GM23338 (cell line): ENCODE data around the gene PPME1. TPM values are rescaled to one million over a fixed set of nuclear protein-coding genes. Genes with fewer than 3 reads are reported as not detected.

Experiments used
- ATAC-seq: fragments of 200-7000 bp; cut with Tn5 transposase; 3 replicates; pipeline ENCODE4 v1.9.1; 2020
- DNase-seq: peaks from one replicate; pipeline ENCODE4 v3.0.0-alpha.2; 2015; ENCODE audit warnings: low spot score
- H2AFZ ChIP-seq: fragments of 200-600 bp; sonication (generic); 2 replicates; pipeline ENCODE4 v1.8.0; 2016; ENCODE audit warnings: antibody characterized with exemption, mild to moderate bottlenecking, moderate library complexity
- H3F3A ChIP-seq: fragments of 200-600 bp; sonication (generic); replicated peaks from 2 replicates; pipeline ENCODE4 v1.8.0; 2017; ENCODE audit warnings: antibody characterized with exemption, mixed run types, low read depth
- H3K27ac ChIP-seq: fragments of 200-600 bp; sonication (generic); 2 replicates; pipeline ENCODE4 v1.6.1; 2016; ENCODE audit warnings: low read depth
- H3K27me3 ChIP-seq: fragments of 200-600 bp; sonication (generic); 2 replicates; pipeline ENCODE4 v1.8.0; 2016; ENCODE audit warnings: mild to moderate bottlenecking, mixed run types, moderate library complexity; ENCODE audit not compliant: insufficient read depth
- H3K36me3 ChIP-seq: fragments of 200-600 bp; sonication (generic); 2 replicates; pipeline ENCODE4 v1.8.0; 2016; ENCODE audit warnings: mild to moderate bottlenecking; ENCODE audit not compliant: insufficient read depth
- H3K4me1 ChIP-seq: fragments of 200-600 bp; sonication (generic); 2 replicates; pipeline ENCODE4 v1.8.0; 2016; ENCODE audit warnings: mild to moderate bottlenecking, moderate library complexity; ENCODE audit not compliant: insufficient read depth
- H3K4me2 ChIP-seq: fragments of 200-600 bp; sonication (generic); 2 replicates; pipeline ENCODE4 v1.7.1; 2017; ENCODE audit warnings: mixed run types
- H3K4me3 ChIP-seq: fragments of 200-600 bp; sonication (generic); 2 replicates; pipeline ENCODE4 v1.6.1; 2016; ENCODE audit warnings: mixed run types
- H3K79me2 ChIP-seq: fragments of 200-600 bp; sonication (generic); replicated peaks from 2 replicates; pipeline ENCODE4 v1.8.0; 2017; ENCODE audit warnings: mild to moderate bottlenecking; ENCODE audit not compliant: insufficient read depth
- H3K9me2 ChIP-seq: fragments of 200-600 bp; sonication (generic); 2 replicates; pipeline ENCODE4 v1.8.0; 2017; ENCODE audit not compliant: insufficient read depth
- H4K20me1 ChIP-seq: fragments of 200-600 bp; sonication (generic); replicated peaks from 2 replicates; pipeline ENCODE4 v1.8.0; 2017; ENCODE audit warnings: mild to moderate bottlenecking; ENCODE audit not compliant: insufficient read depth
- H3K27ac Mint-ChIP-seq: 2 replicates; pipeline ENCODE4 v1.8.0; 2020; ENCODE audit warnings: inconsistent platforms, mild to moderate bottlenecking, moderate library complexity, mixed read lengths
- H3K27me3 Mint-ChIP-seq: 3 replicates; pipeline ENCODE4 v1.8.0; 2022; ENCODE audit warnings: low read depth, mild to moderate bottlenecking, moderate library complexity, mixed read lengths, inconsistent platforms; ENCODE audit not compliant: insufficient read depth, poor library complexity
- H3K36me3 Mint-ChIP-seq: 3 replicates; pipeline ENCODE4 v1.8.0; 2021; ENCODE audit warnings: low read depth, mild to moderate bottlenecking, inconsistent platforms, moderate library complexity, mixed read lengths
- H3K4me1 Mint-ChIP-seq: 3 replicates; pipeline ENCODE4 v1.8.0; 2020; ENCODE audit warnings: mild to moderate bottlenecking, inconsistent platforms, mixed read lengths
- H3K4me3 Mint-ChIP-seq: 3 replicates; pipeline ENCODE4 v1.8.0; 2021; ENCODE audit warnings: moderate library complexity, mild to moderate bottlenecking, inconsistent platforms, mixed read lengths
- H3K9me3 Mint-ChIP-seq: 3 replicates; pipeline ENCODE4 v1.8.0; 2020; ENCODE audit warnings: moderate library complexity, mild to moderate bottlenecking, inconsistent platforms, mixed read lengths
- CREB1 ChIP-seq: fragments of 250-450 bp; sonication (Bioruptor Pico); IDR thresholded peaks from 2 replicates; pipeline ENCODE4 v1.5.0; 2020; ENCODE audit warnings: low read depth, mild to moderate bottlenecking, moderate library complexity
- EZH2 ChIP-seq: fragments of 200-600 bp; sonication (generic); IDR thresholded peaks from one replicate; pipeline ENCODE4 v1.8.0; 2017; ENCODE audit warnings: antibody characterized with exemption, mild to moderate bottlenecking, low read depth; ENCODE audit not compliant: unreplicated experiment
- EZH2phosphoT487 ChIP-seq: fragments of 200-600 bp; sonication (generic); IDR thresholded peaks from one replicate; pipeline ENCODE4 v1.8.1; 2018; ENCODE audit warnings: antibody characterized with exemption; ENCODE audit not compliant: unreplicated experiment
- JUNB ChIP-seq: IDR thresholded peaks from one replicate; pipeline ENCODE4 v1.6.1; 2016; ENCODE audit warnings: antibody characterized with exemption; ENCODE audit not compliant: unreplicated experiment
- NANOG ChIP-seq: IDR thresholded peaks from 2 replicates; pipeline ENCODE4 v1.6.1; 2016; ENCODE audit warnings: antibody characterized with exemption, borderline replicate concordance
- POLR2AphosphoS5 ChIP-seq: IDR thresholded peaks from 2 replicates; pipeline ENCODE4 v1.6.1; 2016; ENCODE audit warnings: antibody characterized with exemption, low read depth
- STAT1 ChIP-seq: IDR thresholded peaks from one replicate; pipeline ENCODE4 v1.6.1; 2016; ENCODE audit warnings: antibody characterized with exemption; ENCODE audit not compliant: unreplicated experiment
- ZNF114 ChIP-seq: fragments of 250-450 bp; sonication (Bioruptor Pico); IDR thresholded peaks from 2 replicates; pipeline ENCODE4 v1.5.0; 2020; ENCODE audit warnings: mild to moderate bottlenecking, moderate library complexity
- ZNF331 ChIP-seq: fragments of 250-450 bp; sonication (Bioruptor Pico); IDR thresholded peaks from 2 replicates; pipeline ENCODE4 v1.5.0; 2020; ENCODE audit warnings: low read depth, mild to moderate bottlenecking, moderate library complexity
- polyA plus RNA-seq: library from polyadenylated mRNA; unstranded; fragments of >200 nt; fragmentation: Nextera tagmentation; extraction: Ambion mirVana; gene quantifications from 2 replicates; pipeline ENCODE4 v1.2.1, GENCODE V29; 2016
- total RNA-seq: library from RNA; depleted of rRNA; stranded (reverse); fragments of >200 nt; shearing (Covaris generic); gene quantifications from 2 replicates; pipeline ENCODE4 v1.2.3, GENCODE V29; 2014
- TF ChIP-seq, protein P1 (sequence below): IDR thresholded peaks from one replicate; pipeline ENCODE4 v1.6.1; 2018; ENCODE audit warnings: antibody characterized with exemption; ENCODE audit not compliant: unreplicated experiment
- TF ChIP-seq, protein P2 (sequence below): IDR thresholded peaks from 2 replicates; pipeline ENCODE4 v1.6.1; 2016; ENCODE audit warnings: antibody characterized with exemption
- TF ChIP-seq, protein P3 (sequence below): fragments of 250-450 bp; sonication (Bioruptor Pico); IDR thresholded peaks from 2 replicates; pipeline ENCODE4 v1.5.0; 2020; ENCODE audit warnings: mild to moderate bottlenecking, moderate library complexity
- TF ChIP-seq, protein P4 (sequence below), 2 experiments: fragments of 200-600 bp in 1 of 2; sonication (generic) in 1 of 2; conservative IDR thresholded peaks; 2 replicates each; pipeline versions ENCODE4 v1.5.1 to v1.6.1; 2016 to 2017; ENCODE audit warnings: antibody characterized with exemption in 2 of 2, low read depth in 2 of 2, mild to moderate bottlenecking in 2 of 2, moderate library complexity in 1 of 2

The PPME1 gene
- total and polyA plus RNA-seq, 2 experiments from 2014 or later: 32.1 to 37.2 TPM

GRCh38 chr11:74257959-74258553, 87.0 kb downstream of the PPME1 start:
- Mint-ChIP-seq H3K27ac (no peak overlapping the region), H3K27me3 (peaks cover 3% of the 10 kb centered on the region), H3K4me1 (no peaks in the 10 kb centered on the region), H3K4me3 (no peak overlapping the region), H3K9me3 (peaks cover 9% of the 10 kb centered on the region; the same call in 1 of the 3 replicates), H3K36me3 (peaks cover 6% of the 10 kb centered on the region)
- H3K36me3 ChIP-seq: no peaks in the 10 kb centered on the region
- H3K27ac ChIP-seq: no peak overlapping the region
- H3F3A ChIP-seq: no peaks in the 10 kb centered on the region
- no peak overlapping the region for H3K4me2 ChIP-seq
- no peaks in the 10 kb centered on the region; the same call in 1 of the 2 replicates for H4K20me1 ChIP-seq
- DNase-seq (no peak), ATAC-seq (no peak)
- H3K4me3 ChIP-seq: no peak overlapping the region
- no peaks in the 10 kb centered on the region for H3K79me2 ChIP-seq
- no peak for TF ChIP-seq ZNF114
- TF ChIP-seq NANOG: no peak
- TF ChIP-seq CREB1 (CRISPR knock-in tag): no peak
- no peak for TF ChIP-seq STAT1
- no peak for TF ChIP-seq JUNB
- TF ChIP-seq, protein P1, sequence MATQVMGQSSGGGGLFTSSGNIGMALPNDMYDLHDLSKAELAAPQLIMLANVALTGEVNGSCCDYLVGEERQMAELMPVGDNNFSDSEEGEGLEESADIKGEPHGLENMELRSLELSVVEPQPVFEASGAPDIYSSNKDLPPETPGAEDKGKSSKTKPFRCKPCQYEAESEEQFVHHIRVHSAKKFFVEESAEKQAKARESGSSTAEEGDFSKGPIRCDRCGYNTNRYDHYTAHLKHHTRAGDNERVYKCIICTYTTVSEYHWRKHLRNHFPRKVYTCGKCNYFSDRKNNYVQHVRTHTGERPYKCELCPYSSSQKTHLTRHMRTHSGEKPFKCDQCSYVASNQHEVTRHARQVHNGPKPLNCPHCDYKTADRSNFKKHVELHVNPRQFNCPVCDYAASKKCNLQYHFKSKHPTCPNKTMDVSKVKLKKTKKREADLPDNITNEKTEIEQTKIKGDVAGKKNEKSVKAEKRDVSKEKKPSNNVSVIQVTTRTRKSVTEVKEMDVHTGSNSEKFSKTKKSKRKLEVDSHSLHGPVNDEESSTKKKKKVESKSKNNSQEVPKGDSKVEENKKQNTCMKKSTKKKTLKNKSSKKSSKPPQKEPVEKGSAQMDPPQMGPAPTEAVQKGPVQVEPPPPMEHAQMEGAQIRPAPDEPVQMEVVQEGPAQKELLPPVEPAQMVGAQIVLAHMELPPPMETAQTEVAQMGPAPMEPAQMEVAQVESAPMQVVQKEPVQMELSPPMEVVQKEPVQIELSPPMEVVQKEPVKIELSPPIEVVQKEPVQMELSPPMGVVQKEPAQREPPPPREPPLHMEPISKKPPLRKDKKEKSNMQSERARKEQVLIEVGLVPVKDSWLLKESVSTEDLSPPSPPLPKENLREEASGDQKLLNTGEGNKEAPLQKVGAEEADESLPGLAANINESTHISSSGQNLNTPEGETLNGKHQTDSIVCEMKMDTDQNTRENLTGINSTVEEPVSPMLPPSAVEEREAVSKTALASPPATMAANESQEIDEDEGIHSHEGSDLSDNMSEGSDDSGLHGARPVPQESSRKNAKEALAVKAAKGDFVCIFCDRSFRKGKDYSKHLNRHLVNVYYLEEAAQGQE: no peak
- no peak for TF ChIP-seq EZH2
- TF ChIP-seq EZH2phosphoT487: no peak
- TF ChIP-seq, protein P2, sequence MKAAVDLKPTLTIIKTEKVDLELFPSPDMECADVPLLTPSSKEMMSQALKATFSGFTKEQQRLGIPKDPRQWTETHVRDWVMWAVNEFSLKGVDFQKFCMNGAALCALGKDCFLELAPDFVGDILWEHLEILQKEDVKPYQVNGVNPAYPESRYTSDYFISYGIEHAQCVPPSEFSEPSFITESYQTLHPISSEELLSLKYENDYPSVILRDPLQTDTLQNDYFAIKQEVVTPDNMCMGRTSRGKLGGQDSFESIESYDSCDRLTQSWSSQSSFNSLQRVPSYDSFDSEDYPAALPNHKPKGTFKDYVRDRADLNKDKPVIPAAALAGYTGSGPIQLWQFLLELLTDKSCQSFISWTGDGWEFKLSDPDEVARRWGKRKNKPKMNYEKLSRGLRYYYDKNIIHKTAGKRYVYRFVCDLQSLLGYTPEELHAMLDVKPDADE: no peak
- TF ChIP-seq ZNF331 (CRISPR knock-in tag): no peak
- TF ChIP-seq, protein P3, sequence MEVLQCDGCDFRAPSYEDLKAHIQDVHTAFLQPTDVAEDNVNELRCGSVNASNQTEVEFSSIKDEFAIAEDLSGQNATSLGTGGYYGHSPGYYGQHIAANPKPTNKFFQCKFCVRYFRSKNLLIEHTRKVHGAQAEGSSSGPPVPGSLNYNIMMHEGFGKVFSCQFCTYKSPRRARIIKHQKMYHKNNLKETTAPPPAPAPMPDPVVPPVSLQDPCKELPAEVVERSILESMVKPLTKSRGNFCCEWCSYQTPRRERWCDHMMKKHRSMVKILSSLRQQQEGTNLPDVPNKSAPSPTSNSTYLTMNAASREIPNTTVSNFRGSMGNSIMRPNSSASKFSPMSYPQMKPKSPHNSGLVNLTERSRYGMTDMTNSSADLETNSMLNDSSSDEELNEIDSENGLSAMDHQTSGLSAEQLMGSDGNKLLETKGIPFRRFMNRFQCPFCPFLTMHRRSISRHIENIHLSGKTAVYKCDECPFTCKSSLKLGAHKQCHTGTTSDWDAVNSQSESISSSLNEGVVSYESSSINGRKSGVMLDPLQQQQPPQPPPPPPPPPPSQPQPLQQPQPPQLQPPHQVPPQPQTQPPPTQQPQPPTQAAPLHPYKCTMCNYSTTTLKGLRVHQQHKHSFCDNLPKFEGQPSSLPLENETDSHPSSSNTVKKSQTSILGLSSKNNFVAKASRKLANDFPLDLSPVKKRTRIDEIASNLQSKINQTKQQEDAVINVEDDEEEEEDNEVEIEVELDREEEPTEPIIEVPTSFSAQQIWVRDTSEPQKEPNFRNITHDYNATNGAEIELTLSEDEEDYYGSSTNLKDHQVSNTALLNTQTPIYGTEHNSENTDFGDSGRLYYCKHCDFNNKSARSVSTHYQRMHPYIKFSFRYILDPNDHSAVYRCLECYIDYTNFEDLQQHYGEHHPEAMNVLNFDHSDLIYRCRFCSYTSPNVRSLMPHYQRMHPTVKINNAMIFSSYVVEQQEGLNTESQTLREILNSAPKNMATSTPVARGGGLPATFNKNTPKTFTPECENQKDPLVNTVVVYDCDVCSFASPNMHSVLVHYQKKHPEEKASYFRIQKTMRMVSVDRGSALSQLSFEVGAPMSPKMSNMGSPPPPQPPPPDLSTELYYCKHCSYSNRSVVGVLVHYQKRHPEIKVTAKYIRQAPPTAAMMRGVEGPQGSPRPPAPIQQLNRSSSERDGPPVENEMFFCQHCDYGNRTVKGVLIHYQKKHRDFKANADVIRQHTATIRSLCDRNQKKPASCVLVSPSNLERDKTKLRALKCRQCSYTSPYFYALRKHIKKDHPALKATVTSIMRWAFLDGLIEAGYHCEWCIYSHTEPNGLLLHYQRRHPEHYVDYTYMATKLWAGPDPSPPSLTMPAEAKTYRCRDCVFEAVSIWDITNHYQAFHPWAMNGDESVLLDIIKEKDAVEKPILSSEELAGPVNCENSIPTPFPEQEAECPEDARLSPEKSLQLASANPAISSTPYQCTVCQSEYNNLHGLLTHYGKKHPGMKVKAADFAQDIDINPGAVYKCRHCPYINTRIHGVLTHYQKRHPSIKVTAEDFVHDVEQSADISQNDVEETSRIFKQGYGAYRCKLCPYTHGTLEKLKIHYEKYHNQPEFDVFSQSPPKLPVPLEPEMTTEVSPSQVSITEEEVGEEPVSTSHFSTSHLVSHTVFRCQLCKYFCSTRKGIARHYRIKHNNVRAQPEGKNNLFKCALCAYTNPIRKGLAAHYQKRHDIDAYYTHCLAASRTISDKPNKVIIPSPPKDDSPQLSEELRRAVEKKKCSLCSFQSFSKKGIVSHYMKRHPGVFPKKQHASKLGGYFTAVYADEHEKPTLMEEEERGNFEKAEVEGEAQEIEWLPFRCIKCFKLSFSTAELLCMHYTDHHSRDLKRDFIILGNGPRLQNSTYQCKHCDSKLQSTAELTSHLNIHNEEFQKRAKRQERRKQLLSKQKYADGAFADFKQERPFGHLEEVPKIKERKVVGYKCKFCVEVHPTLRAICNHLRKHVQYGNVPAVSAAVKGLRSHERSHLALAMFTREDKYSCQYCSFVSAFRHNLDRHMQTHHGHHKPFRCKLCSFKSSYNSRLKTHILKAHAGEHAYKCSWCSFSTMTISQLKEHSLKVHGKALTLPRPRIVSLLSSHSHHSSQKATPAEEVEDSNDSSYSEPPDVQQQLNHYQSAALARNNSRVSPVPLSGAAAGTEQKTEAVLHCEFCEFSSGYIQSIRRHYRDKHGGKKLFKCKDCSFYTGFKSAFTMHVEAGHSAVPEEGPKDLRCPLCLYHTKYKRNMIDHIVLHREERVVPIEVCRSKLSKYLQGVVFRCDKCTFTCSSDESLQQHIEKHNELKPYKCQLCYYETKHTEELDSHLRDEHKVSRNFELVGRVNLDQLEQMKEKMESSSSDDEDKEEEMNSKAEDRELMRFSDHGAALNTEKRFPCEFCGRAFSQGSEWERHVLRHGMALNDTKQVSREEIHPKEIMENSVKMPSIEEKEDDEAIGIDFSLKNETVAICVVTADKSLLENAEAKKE: no peak
- TF ChIP-seq, protein P4, sequence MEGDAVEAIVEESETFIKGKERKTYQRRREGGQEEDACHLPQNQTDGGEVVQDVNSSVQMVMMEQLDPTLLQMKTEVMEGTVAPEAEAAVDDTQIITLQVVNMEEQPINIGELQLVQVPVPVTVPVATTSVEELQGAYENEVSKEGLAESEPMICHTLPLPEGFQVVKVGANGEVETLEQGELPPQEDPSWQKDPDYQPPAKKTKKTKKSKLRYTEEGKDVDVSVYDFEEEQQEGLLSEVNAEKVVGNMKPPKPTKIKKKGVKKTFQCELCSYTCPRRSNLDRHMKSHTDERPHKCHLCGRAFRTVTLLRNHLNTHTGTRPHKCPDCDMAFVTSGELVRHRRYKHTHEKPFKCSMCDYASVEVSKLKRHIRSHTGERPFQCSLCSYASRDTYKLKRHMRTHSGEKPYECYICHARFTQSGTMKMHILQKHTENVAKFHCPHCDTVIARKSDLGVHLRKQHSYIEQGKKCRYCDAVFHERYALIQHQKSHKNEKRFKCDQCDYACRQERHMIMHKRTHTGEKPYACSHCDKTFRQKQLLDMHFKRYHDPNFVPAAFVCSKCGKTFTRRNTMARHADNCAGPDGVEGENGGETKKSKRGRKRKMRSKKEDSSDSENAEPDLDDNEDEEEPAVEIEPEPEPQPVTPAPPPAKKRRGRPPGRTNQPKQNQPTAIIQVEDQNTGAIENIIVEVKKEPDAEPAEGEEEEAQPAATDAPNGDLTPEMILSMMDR (conservative IDR thresholded peaks at IDR 0.05; ENCODE audit: low read depth in 2 of 2): no peak
- TF ChIP-seq POLR2AphosphoS5: no peak
- no peaks in the 10 kb centered on the region for H3K4me1 ChIP-seq
- no peaks in the 10 kb centered on the region for H3K9me2 ChIP-seq
- H3K27me3 ChIP-seq: no peaks in the 10 kb centered on the region
- no peak overlapping the region for H2AFZ ChIP-seq
